ENCODE measurements around the gene DCUN1D4. TPM values are rescaled to one million over a fixed set of nuclear protein-coding genes. Genes with fewer than 3 reads are reported as not detected.

Gene DCUN1D4
- total and polyA plus RNA-seq, 4 donors, result 35.2 to 86.0 (median 49.0) TPM

GRCh38 chr4:51867689-51868448 lies 24.9 kb downstream of the DCUN1D4 start:
- H3K4me3 ChIP-seq (ENCODE audit: low read depth, low read length), result no peak overlapping the region
- WGBS (ENCODE audit: insufficient coverage), result 94% methylated on average over 16 of the region's 16 CpGs
- H3K27me3 ChIP-seq (ENCODE audit: control insufficient read depth, insufficient read depth, low read length), result no peaks in the 10 kb centered on the region
- H3K4me1 ChIP-seq (ENCODE audit: control insufficient read depth, insufficient read depth, low read length), result peaks cover 3% of the 10 kb centered on the region
- DNase-seq (ENCODE audit: low read depth in 4 of 6, low spot score in 6 of 6), result peak in 1 of 6 donors; percentile 11
- peaks cover 31% of the 10 kb centered on the region for H3K36me3 ChIP-seq (ENCODE audit: control insufficient read depth, insufficient read depth, low read length)
- no peaks in the 10 kb centered on the region for H3K9me3 ChIP-seq (ENCODE audit: control insufficient read depth, insufficient read depth, low read length)
- no peak overlapping the region for H3K27ac ChIP-seq (ENCODE audit: low read depth, low read length)

GRCh38 chr4:51868449-51868847 lies 25.5 kb downstream of the DCUN1D4 start:
- WGBS (ENCODE audit: insufficient coverage), result no CpG with 5 or more reads among the region's 2 CpGs
- Histone ChIP-seq H3K27me3 (ENCODE audit: control insufficient read depth, insufficient read depth, low read length) (no peaks in the 10 kb centered on the region), H3K27ac (ENCODE audit: low read depth, low read length) (no peak overlapping the region), H3K4me3 (ENCODE audit: low read depth, low read length) (no peak overlapping the region), H3K36me3 (ENCODE audit: control insufficient read depth, insufficient read depth, low read length) (peaks cover 33% of the 10 kb centered on the region), H3K4me1 (ENCODE audit: control insufficient read depth, insufficient read depth, low read length) (peaks cover 3% of the 10 kb centered on the region), H3K9me3 (ENCODE audit: control insufficient read depth, insufficient read depth, low read length) (no peaks in the 10 kb centered on the region)
- DNase-seq (ENCODE audit: low read depth in 4 of 6, low spot score in 6 of 6), result no peak

- WGBS (ENCODE audit: insufficient coverage), result 93% methylated on average over 2 of the region's 3 CpGs
- Histone ChIP-seq H3K4me1 (ENCODE audit: control insufficient read depth, insufficient read depth, low read length) (peaks cover 3% of the 10 kb centered on the region), H3K36me3 (ENCODE audit: control insufficient read depth, insufficient read depth, low read length) (peaks cover 28% of the 10 kb centered on the region), H3K9me3 (ENCODE audit: control insufficient read depth, insufficient read depth, low read length) (no peaks in the 10 kb centered on the region), H3K27me3 (ENCODE audit: control insufficient read depth, insufficient read depth, low read length) (no peaks in the 10 kb centered on the region), H3K4me3 (ENCODE audit: low read depth, low read length) (no peak overlapping the region), H3K27ac (ENCODE audit: low read depth, low read length) (no peak overlapping the region)
- DNase-seq (ENCODE audit: low read depth in 4 of 6, low spot score in 6 of 6), result no peak
Measured at GRCh38 chr4:51870441-51871188, 27.7 kb downstream of the DCUN1D4 start.

GRCh38 chr4:51872283-51872997 lies 29.5 kb downstream of the DCUN1D4 start:
- Histone ChIP-seq H3K36me3 (ENCODE audit: control insufficient read depth, insufficient read depth, low read length) (peaks cover 20% of the 10 kb centered on the region), H3K27ac (ENCODE audit: low read depth, low read length) (no peak overlapping the region)

GRCh38 chr4:51874551-51874950 lies 31.6 kb downstream of the DCUN1D4 start:
- H3K36me3 ChIP-seq (ENCODE audit: control insufficient read depth, insufficient read depth, low read length), result peaks cover 17% of the 10 kb centered on the region
- no peak for DNase-seq (ENCODE audit: low read depth in 4 of 6, low spot score in 6 of 6)
- no peaks in the 10 kb centered on the region for H3K4me1 ChIP-seq (ENCODE audit: control insufficient read depth, insufficient read depth, low read length)
- no peaks in the 10 kb centered on the region for H3K27me3 ChIP-seq (ENCODE audit: control insufficient read depth, insufficient read depth, low read length)
- H3K9me3 ChIP-seq (ENCODE audit: control insufficient read depth, insufficient read depth, low read length), result no peaks in the 10 kb centered on the region
- H3K27ac ChIP-seq (ENCODE audit: low read depth, low read length), result no peak overlapping the region
- H3K4me3 ChIP-seq (ENCODE audit: low read depth, low read length), result no peak overlapping the region
- no CpG with 5 or more reads among the region's 6 CpGs for WGBS (ENCODE audit: insufficient coverage)

More at GRCh38 chr4:51872283-51872997, 29.5 kb downstream of the DCUN1D4 start:
- 89% methylated on average over 6 of the region's 9 CpGs for WGBS (ENCODE audit: insufficient coverage)
- Histone ChIP-seq H3K27me3 (ENCODE audit: control insufficient read depth, insufficient read depth, low read length) (no peaks in the 10 kb centered on the region), H3K9me3 (ENCODE audit: control insufficient read depth, insufficient read depth, low read length) (no peaks in the 10 kb centered on the region), H3K4me3 (ENCODE audit: low read depth, low read length) (no peak overlapping the region), H3K4me1 (ENCODE audit: control insufficient read depth, insufficient read depth, low read length) (peaks cover 3% of the 10 kb centered on the region)
- no peak for DNase-seq (ENCODE audit: low read depth in 4 of 6, low spot score in 6 of 6)

GRCh38 chr4:51878431-51878830 lies 35.5 kb downstream of the DCUN1D4 start:
- H3K9me3 ChIP-seq (ENCODE audit: control insufficient read depth, insufficient read depth, low read length), result no peaks in the 10 kb centered on the region
- H3K27ac ChIP-seq (ENCODE audit: low read depth, low read length), result no peak overlapping the region
- WGBS (ENCODE audit: insufficient coverage), result no CpG with 5 or more reads among the region's 2 CpGs
- peaks cover 12% of the 10 kb centered on the region for H3K36me3 ChIP-seq (ENCODE audit: control insufficient read depth, insufficient read depth, low read length)
- no peak for DNase-seq (ENCODE audit: low read depth in 4 of 6, low spot score in 6 of 6)
- no peaks in the 10 kb centered on the region for H3K27me3 ChIP-seq (ENCODE audit: control insufficient read depth, insufficient read depth, low read length)
- no peaks in the 10 kb centered on the region for H3K4me1 ChIP-seq (ENCODE audit: control insufficient read depth, insufficient read depth, low read length)
- no peak overlapping the region for H3K4me3 ChIP-seq (ENCODE audit: low read depth, low read length)

- Histone ChIP-seq H3K4me3 (ENCODE audit: low read depth, low read length) (no peak overlapping the region), H3K4me1 (ENCODE audit: control insufficient read depth, insufficient read depth, low read length) (no peaks in the 10 kb centered on the region), H3K36me3 (ENCODE audit: control insufficient read depth, insufficient read depth, low read length) (peaks cover 12% of the 10 kb centered on the region), H3K27me3 (ENCODE audit: control insufficient read depth, insufficient read depth, low read length) (no peaks in the 10 kb centered on the region), H3K9me3 (ENCODE audit: control insufficient read depth, insufficient read depth, low read length) (no peaks in the 10 kb centered on the region), H3K27ac (ENCODE audit: low read depth, low read length) (no peak overlapping the region)
- no peak for DNase-seq (ENCODE audit: low read depth in 4 of 6, low spot score in 6 of 6)
- 97% methylated on average over 6 of the region's 9 CpGs for WGBS (ENCODE audit: insufficient coverage)
Measured at GRCh38 chr4:51880016-51880915, 37.3 kb downstream of the DCUN1D4 start.

GRCh38 chr4:51884055-51884454 lies 41.1 kb downstream of the DCUN1D4 start:
- H3K27me3 ChIP-seq (ENCODE audit: control insufficient read depth, insufficient read depth, low read length), result no peaks in the 10 kb centered on the region
- H3K4me1 ChIP-seq (ENCODE audit: control insufficient read depth, insufficient read depth, low read length), result no peaks in the 10 kb centered on the region
- WGBS (ENCODE audit: insufficient coverage), result 71% methylated on average over 1 of the region's 2 CpGs
- DNase-seq (ENCODE audit: low read depth in 4 of 6, low spot score in 6 of 6), result no peak
- H3K9me3 ChIP-seq (ENCODE audit: control insufficient read depth, insufficient read depth, low read length), result no peaks in the 10 kb centered on the region
- peaks cover 30% of the 10 kb centered on the region for H3K36me3 ChIP-seq (ENCODE audit: control insufficient read depth, insufficient read depth, low read length)
- H3K4me3 ChIP-seq (ENCODE audit: low read depth, low read length), result no peak overlapping the region
- no peak overlapping the region for H3K27ac ChIP-seq (ENCODE audit: low read depth, low read length)

GRCh38 chr4:51884606-51885005 lies 41.7 kb downstream of the DCUN1D4 start:
- Histone ChIP-seq H3K27me3 (ENCODE audit: control insufficient read depth, insufficient read depth, low read length) (no peaks in the 10 kb centered on the region), H3K36me3 (ENCODE audit: control insufficient read depth, insufficient read depth, low read length) (peaks cover 25% of the 10 kb centered on the region), H3K9me3 (ENCODE audit: control insufficient read depth, insufficient read depth, low read length) (no peaks in the 10 kb centered on the region), H3K4me1 (ENCODE audit: control insufficient read depth, insufficient read depth, low read length) (no peaks in the 10 kb centered on the region), H3K4me3 (ENCODE audit: low read depth, low read length) (no peak overlapping the region), H3K27ac (ENCODE audit: low read depth, low read length) (no peak overlapping the region)
- 100% methylated on average over 1 of the region's 2 CpGs for WGBS (ENCODE audit: insufficient coverage)
- DNase-seq (ENCODE audit: low read depth in 4 of 6, low spot score in 6 of 6), result no peak
